ENCODE data around the gene ATP5F1A. TPM values are rescaled to one million over a fixed set of nuclear protein-coding genes. Genes with fewer than 3 reads are reported as not detected.

Gene ATP5F1A
- total RNA-seq, 6 experiments from 2014 or later: 446 to 523 (median 503) TPM

- Mint-ChIP-seq H3K4me3 (no peak overlapping the region), H3K9me3 (no peaks in the 10 kb centered on the region), H3K36me3 (ENCODE audit: low read depth) (peaks cover 11% of the 10 kb centered on the region), H3K27ac (no peak overlapping the region), H3K4me1 (ENCODE audit: low read depth) (peaks cover 12% of the 10 kb centered on the region), H3K27me3 (ENCODE audit: insufficient read depth) (peaks cover 2% of the 10 kb centered on the region; the same call in 1 of the 2 replicates)
- no peak for DNase-seq
- TF ChIP-seq CTCF (IDR thresholded peaks at IDR 0.05): no peak
Measured at GRCh38 chr18:46042571-46043123, 55.4 kb downstream of the ATP5F1A start.

- no peak for DNase-seq
- H3K27ac Mint-ChIP-seq: no peak overlapping the region
- no peaks in the 10 kb centered on the region for H3K9me3 Mint-ChIP-seq
- peaks cover 14% of the 10 kb centered on the region for H3K4me1 Mint-ChIP-seq (ENCODE audit: low read depth)
- no peak for TF ChIP-seq CTCF (IDR thresholded peaks at IDR 0.05)
- H3K4me3 Mint-ChIP-seq: no peak overlapping the region
- peaks cover 11% of the 10 kb centered on the region for H3K36me3 Mint-ChIP-seq (ENCODE audit: low read depth)
- peaks cover 2% of the 10 kb centered on the region; the same call in 1 of the 2 replicates for H3K27me3 Mint-ChIP-seq (ENCODE audit: insufficient read depth)
Measured at GRCh38 chr18:46040747-46041104, 57.4 kb downstream of the ATP5F1A start.

- Mint-ChIP-seq H3K36me3 (ENCODE audit: low read depth) (peaks cover 11% of the 10 kb centered on the region), H3K27me3 (ENCODE audit: insufficient read depth) (peaks cover 3% of the 10 kb centered on the region; the same call in 1 of the 2 replicates), H3K4me1 (ENCODE audit: low read depth) (peaks cover 19% of the 10 kb centered on the region), H3K9me3 (no peaks in the 10 kb centered on the region), H3K4me3 (no peak overlapping the region), H3K27ac (no peak overlapping the region)
- DNase-seq: no peak
- TF ChIP-seq CTCF (IDR thresholded peaks at IDR 0.05): no peak
Measured at GRCh38 chr18:46040033-46040746, 57.9 kb downstream of the ATP5F1A start.

GRCh38 chr18:46037512-46038305 lies 60.4 kb downstream of the ATP5F1A start:
- no peak for TF ChIP-seq CTCF (IDR thresholded peaks at IDR 0.05)
- Mint-ChIP-seq H3K9me3 (no peaks in the 10 kb centered on the region), H3K36me3 (ENCODE audit: low read depth) (peaks cover 20% of the 10 kb centered on the region), H3K27ac (no peak overlapping the region), H3K27me3 (ENCODE audit: insufficient read depth) (peaks cover 4% of the 10 kb centered on the region; the same call in 1 of the 2 replicates), H3K4me3 (no peak overlapping the region), H3K4me1 (ENCODE audit: low read depth) (peaks cover 18% of the 10 kb centered on the region)
- DNase-seq: no peak

- Mint-ChIP-seq H3K4me1 (ENCODE audit: low read depth) (peaks cover 10% of the 10 kb centered on the region), H3K27me3 (ENCODE audit: insufficient read depth) (peaks cover 4% of the 10 kb centered on the region; the same call in 1 of the 2 replicates), H3K27ac (peak overlapping the region; percentile 20; the same call in 1 of the 2 replicates), H3K4me3 (no peak overlapping the region), H3K36me3 (ENCODE audit: low read depth) (peaks cover 20% of the 10 kb centered on the region), H3K9me3 (no peaks in the 10 kb centered on the region)
- TF ChIP-seq CTCF (IDR thresholded peaks at IDR 0.05): no peak
- DNase-seq: peak; percentile 54
Measured at GRCh38 chr18:46035696-46036680, 62.1 kb downstream of the ATP5F1A start.

Data from HFFc6 (cell line).